NT2/D1 (cell line): ENCODE measurements around the gene C8G.

Experiments
- SUZ12 ChIP-seq: IDR thresholded peaks from 2 replicates; pipeline ENCODE4 v1.6.1; 2011; ENCODE audit not compliant: insufficient read length, insufficient read depth; ENCODE audit errors: extremely low read depth
- ZNF274 ChIP-seq: IDR thresholded peaks from 2 replicates; pipeline ENCODE4 v1.6.1; 2011; ENCODE audit warnings: mild to moderate bottlenecking, low read depth, low read length

GRCh38 chr9:136955943-136956335 lies 10.9 kb downstream of the C8G start:
- TF ChIP-seq SUZ12 (no peak), ZNF274 (no peak)
